Natural killer cell treated with Interleukin-12 subunit alpha and Interleukin-12 subunit beta and Interleukin-15 and Interleukin-18, amount 100 ng/mL, for 72 hours (primary cell): ENCODE measurements around the gene RBM38. TPM values are rescaled to one million over a fixed set of nuclear protein-coding genes. Genes with fewer than 3 reads are reported as not detected.

Experiments used
- ATAC-seq, 2 donors: fragments of 150-1000 bp; cut with Tn5 transposase in 1 of 2; sonication (Bioruptor Pico), chemical (Tn5 transposase) in 1 of 2; 2 replicates each; pipeline ENCODE4 v1.10.0; 2021
- DNase-seq: peaks from one replicate; pipeline ENCODE4 v3.0.0; 2022; ENCODE audit warnings: low spot score
- H3K27ac Mint-ChIP-seq, 2 donors: 1 replicate in 1 of 2; 2 replicates in 1 of 2; pipeline ENCODE4 v1.8.0; 2022; ENCODE audit warnings: mixed read lengths in 2 of 2, mild to moderate bottlenecking in 1 of 2, moderate library complexity in 1 of 2
- H3K27me3 Mint-ChIP-seq, 2 donors: 1 replicate in 1 of 2; 2 replicates in 1 of 2; pipeline ENCODE4 v1.8.0; 2022; ENCODE audit warnings: mixed read lengths in 2 of 2
- H3K36me3 Mint-ChIP-seq: one replicate; pipeline ENCODE4 v1.8.0; 2022; ENCODE audit warnings: mixed read lengths
- H3K4me1 Mint-ChIP-seq, 2 donors: 1 replicate in 1 of 2; 2 replicates in 1 of 2; pipeline ENCODE4 v1.8.0; 2022; ENCODE audit warnings: low read depth in 2 of 2, mixed read lengths in 2 of 2, mild to moderate bottlenecking in 1 of 2
- H3K4me3 Mint-ChIP-seq: one replicate; pipeline ENCODE4 v1.8.0; 2022; ENCODE audit warnings: mixed read lengths
- H3K9me3 Mint-ChIP-seq: 2 replicates; pipeline ENCODE4 v1.8.0; 2022; ENCODE audit warnings: mixed read lengths
- total RNA-seq, 2 donors: library from RNA; stranded (reverse); gene quantifications; one replicate each; pipeline ENCODE4 v1.2.3, GENCODE V29; 2022

The RBM38 gene
- total RNA-seq, 2 donors from 2014 or later: 18.3 to 29.2 TPM

DNA sequence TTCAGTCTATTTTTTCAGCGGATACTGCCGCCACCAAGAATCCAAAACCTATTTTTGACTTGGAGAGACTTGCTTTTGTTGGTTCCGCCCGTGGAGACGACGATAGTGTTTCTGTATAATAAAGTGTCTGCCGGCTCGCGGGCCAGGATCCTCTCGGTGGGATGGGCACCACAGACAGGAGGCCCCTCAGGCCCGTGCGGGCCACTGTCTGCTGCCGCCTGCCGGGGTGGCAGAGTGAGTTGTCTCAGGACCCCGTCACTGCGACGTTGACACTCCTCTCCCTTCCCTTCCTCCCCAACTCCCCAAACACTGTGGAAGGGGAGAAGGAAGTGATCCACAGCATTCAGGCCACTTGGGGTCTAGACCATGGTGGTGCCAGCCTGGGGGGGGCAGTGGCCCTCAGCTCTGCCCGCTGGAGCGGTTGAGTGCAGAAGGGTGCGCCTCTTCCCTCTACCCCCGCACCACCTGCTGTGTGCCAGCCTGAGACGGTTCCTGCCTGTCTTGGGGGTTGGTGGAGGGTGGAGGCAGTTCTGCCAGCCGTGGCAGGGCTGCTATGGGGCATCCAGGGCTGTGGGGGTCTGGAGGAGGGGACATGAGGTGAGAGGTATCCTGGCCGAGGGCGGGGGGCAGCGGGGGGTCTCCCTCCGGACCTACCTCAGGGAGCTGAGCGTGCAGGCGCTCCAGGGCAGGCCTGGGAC is 17.5 kb downstream of the RBM38 start:
- Mint-ChIP-seq H3K4me1 (peaks cover 25 to 30% of the 10 kb centered on the region in 2 donors), H3K27ac (no peak overlapping the region), H3K36me3 (no peaks in the 10 kb centered on the region), H3K27me3 (no peaks in the 10 kb centered on the region), H3K9me3 (no peaks in the 10 kb centered on the region), H3K4me3 (no peak overlapping the region)
- no peak for ATAC-seq
- DNase-seq: no peak

DNA sequence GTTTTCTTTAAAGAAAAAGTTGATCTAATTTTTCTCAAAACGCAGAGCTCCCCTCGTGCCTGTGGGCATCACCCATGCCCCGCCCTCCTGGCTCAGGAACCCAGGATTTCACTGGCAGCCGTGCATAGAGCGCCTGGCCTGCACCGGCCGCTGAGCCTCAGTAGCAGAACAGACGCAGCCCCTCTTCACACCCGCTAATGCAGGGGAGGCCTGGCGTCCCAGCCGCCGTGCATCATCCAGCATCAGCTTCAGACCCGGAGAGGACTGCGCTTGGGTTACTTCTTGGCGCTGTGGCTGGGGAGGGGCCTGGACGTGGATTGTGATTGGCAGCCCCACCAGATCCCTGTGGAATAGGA is 18.1 kb downstream of the RBM38 start:
- DNase-seq (no peak), ATAC-seq (no peak)
- Mint-ChIP-seq H3K4me3 (no peak overlapping the region), H3K36me3 (no peaks in the 10 kb centered on the region), H3K27me3 (no peaks in the 10 kb centered on the region), H3K4me1 (peaks cover 25 to 30% of the 10 kb centered on the region in 2 donors), H3K9me3 (no peaks in the 10 kb centered on the region), H3K27ac (no peak overlapping the region)

DNA sequence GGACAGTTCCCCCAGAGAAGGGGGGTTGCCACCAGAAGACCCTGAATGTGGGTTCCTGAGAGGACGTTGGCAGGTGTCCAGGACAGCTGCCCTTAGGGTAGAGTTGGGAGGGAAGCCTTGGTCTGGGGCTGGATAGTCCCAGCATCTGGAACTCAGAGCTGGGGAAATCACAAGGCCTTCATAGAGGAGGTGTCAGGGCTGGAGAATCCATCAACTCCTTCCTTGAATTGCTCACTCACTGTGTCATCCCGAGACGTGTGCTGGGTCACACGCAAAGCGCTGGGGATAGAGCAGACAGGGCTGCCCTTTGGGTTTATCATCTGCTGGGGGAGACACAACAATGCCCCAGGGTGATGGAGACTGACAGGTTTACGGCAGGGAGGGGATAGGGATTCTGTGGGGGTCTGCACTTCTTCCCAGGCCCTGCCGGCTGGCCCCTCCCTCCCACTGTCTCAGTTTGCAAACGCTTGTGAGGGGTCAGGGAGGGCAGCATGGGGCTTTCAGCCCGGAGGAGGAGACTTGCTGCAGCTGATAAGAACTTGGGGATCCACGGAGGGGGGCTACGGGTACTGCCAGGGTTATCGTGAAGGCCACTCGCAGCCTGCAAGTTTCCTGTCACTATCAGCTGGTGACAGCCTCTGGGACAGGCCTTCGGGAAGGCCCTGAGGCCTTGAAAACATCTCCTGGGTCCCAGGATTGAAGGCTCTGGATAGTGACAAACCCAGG is 18.6 kb downstream of the RBM38 start:
- no peak for DNase-seq
- no peaks in the 10 kb centered on the region for H3K9me3 Mint-ChIP-seq
- H3K36me3 Mint-ChIP-seq: no peaks in the 10 kb centered on the region
- H3K27ac Mint-ChIP-seq: no peak overlapping the region
- H3K4me3 Mint-ChIP-seq: no peak overlapping the region
- H3K27me3 Mint-ChIP-seq: no peaks in the 10 kb centered on the region
- ATAC-seq: no peak
- H3K4me1 Mint-ChIP-seq: peaks cover 25 to 30% of the 10 kb centered on the region in 2 donors

DNA sequence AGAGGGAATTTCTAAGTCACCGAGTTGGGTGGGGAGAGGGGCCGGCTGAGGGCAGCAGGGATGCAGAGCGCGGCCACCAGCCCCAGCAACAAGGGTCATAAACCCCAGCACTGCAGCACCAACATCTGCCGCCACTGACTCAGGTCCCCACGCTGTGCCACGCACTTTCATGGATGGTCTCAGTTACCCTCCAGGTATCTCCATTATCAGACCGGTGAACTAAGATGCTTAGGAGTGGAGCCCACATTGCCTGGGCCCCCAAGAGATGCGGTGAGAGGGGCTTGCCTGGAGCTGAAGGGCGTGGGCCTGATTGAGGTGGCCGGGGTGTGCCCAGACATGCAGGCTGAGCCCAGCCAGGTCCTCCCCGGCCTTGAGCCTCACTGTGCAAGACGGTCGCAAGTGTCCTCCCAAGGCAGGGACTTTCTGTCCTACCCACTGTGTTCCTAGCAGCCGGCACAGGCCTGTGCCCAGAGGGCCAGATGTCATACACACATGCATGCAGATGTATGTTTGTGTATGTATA is 19.3 kb downstream of the RBM38 start:
- Mint-ChIP-seq H3K4me3 (no peak overlapping the region), H3K27ac (no peak overlapping the region), H3K4me1 (peaks cover 25 to 26% of the 10 kb centered on the region in 2 donors), H3K27me3 (no peaks in the 10 kb centered on the region), H3K9me3 (no peaks in the 10 kb centered on the region), H3K36me3 (no peaks in the 10 kb centered on the region)
- DNase-seq (no peak), ATAC-seq (no peak)

DNA sequence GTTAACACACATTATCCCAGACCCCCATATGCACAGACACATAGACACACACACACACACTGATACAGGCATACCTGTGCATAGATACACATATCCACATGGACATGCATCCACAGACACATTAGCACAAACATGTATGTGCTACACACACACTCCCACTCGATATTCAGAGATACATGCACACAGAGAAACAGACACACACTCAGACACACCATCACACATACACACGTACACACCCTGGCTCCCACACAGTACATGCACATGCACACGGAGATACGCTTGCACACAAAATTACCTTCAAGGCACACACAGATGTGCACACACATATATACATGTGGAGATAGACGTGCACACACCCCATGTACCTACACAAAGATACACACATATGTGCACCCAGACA is 19.7 kb downstream of the RBM38 start:
- Mint-ChIP-seq H3K4me1 (peaks cover 25 to 26% of the 10 kb centered on the region in 2 donors), H3K9me3 (no peaks in the 10 kb centered on the region), H3K27ac (no peak overlapping the region), H3K27me3 (no peaks in the 10 kb centered on the region), H3K4me3 (no peak overlapping the region), H3K36me3 (no peaks in the 10 kb centered on the region)
- ATAC-seq (no peak), DNase-seq (no peak)

DNA sequence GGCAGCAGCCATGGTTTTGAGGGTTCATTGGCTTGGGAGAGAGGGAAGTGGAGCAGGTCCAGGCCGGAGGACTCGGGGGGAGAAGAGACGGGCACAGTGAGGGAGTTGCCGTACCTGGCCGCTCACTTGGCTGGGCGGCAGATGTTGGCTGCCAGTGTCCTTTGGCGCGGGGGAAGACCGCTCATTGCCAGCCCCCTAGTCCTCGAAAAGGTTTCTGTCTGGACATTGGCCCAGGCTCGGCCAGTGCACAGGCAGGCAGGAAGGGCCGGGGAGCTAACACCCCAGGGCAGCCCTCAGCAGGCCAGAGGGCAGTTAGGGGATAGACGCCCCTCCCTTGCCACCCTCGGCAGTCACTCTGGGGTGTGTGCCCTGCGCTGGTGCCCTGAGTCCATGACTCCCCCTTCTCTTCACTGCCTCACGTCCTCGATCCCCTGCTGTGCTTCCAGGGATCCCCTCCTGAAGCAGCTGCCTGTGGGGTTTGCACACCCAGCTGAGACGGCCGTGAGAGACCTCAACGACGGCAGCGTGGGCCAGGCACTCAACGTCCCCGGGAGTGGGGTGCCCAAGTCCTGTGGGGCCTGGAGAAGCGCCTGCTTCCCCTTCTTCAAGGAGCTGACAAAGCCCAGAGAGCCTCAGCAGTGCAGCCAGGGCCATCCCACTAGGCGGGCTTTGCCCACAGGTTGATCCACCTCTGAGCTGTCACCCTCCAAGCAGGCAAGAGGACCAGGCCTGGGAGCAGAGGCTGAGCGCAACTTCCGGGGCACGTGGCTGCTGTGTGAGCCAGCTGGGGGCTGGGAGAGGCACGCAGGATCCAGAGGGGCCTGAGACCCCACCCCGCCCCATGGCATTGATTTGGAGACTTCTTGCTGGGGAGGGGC is 20.4 kb downstream of the RBM38 start:
- Mint-ChIP-seq H3K9me3 (no peaks in the 10 kb centered on the region), H3K27ac (no peak overlapping the region), H3K4me1 (peaks cover 25 to 26% of the 10 kb centered on the region in 2 donors), H3K36me3 (no peaks in the 10 kb centered on the region), H3K4me3 (no peak overlapping the region), H3K27me3 (no peaks in the 10 kb centered on the region)
- DNase-seq (no peak), ATAC-seq (peak in 1 of 2 donors; percentile 2)

DNA sequence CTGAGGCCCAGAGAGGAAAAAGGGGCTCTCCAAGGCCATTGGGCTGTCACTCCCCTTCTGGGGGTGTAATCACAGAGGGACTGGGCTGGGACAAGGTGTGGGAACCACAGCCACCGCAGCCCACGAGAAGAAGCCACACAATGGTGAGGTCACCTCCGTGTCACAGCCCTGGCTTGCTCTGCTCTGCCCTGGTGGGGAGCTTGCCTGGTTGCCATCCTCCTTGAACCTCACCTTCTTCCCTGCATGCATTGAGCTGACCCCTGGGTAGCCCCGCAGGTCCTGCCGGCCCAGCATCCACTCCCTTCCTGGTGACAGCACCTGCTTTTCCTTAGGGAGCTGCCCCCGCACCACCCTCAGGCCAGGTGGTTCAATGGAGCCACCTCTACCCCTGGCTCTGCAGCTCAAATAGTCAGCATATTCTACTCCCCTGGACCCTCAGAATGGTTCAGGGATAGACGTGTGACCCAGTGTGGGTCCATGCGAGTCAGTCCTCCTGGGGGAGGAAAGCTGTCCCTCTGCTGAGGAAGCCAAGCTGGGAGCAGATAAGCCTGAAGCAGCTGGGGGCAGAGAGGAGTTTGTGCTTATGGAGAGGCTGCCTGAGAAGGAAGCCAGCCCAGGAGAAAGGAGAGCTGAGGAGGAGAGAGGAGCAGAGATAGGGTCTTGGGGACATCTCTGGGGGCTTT is 21.3 kb downstream of the RBM38 start:
- DNase-seq (peak; percentile 80), ATAC-seq (peak; percentile 88 to 91)
- peaks cover 20 to 26% of the 10 kb centered on the region in 2 donors for H3K4me1 Mint-ChIP-seq
- H3K36me3 Mint-ChIP-seq: no peaks in the 10 kb centered on the region
- H3K27me3 Mint-ChIP-seq: no peaks in the 10 kb centered on the region
- peak overlapping the region in 1 of 2 donors; percentile 27 for H3K27ac Mint-ChIP-seq
- H3K9me3 Mint-ChIP-seq: no peaks in the 10 kb centered on the region
- no peak overlapping the region for H3K4me3 Mint-ChIP-seq

DNA sequence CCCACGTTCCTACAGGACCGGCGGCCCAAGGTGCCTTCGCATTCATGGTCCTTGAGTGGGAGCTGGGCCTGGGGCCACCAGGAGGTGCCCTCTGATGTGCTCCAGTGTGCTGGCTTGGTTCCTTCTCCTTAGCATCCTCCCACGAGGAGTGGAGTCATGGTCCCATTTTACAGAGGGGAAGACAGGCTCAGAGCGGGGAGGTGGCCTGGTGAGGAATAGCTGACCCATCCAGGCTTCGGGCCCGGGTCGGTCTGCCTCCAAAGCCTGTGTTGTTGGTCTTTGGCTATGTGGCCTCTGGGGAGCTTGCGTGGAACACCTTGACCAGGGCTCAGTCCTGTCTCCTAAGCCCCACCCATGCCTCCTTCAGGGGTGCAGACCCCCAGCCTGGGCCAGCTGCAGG is 22.8 kb downstream of the RBM38 start:
- Mint-ChIP-seq H3K4me3 (no peak overlapping the region), H3K27ac (no peak overlapping the region)

DNA sequence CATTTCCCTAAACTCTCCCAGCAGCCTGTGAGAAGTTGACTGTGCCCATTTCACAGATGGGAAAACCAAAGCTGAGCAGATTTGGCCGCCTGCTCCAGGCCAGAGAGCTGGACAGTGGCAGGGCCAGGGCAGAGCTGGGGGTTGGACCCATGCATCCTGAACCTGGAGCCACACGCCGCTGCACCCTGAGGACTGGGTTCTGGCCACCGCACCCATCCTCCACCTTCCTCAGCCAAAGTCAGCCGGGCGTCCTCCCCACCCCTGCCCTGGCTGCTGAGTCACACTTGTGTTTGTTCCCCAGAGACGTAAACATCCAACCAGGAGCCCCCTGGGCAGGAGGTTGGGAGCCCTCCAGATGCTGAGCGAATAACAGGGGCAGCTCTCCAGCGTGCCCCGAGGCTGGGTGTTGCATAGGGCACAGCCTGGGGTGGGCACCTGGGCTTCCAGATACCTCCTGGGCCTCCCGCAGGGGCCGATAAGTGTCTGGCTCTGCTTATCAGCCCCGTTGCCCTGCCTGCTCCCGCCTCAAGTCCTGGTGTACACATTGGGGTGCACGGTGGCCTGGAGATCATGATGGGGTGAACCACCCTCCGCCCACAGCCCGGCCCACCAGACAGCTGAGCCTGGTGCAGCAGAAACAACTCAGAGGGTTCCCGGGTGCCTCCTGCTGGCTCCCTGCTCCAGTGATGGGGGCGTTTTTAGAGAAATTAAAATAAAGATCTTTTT is 23.8 kb downstream of the RBM38 start:
- H3K4me1 Mint-ChIP-seq: peaks cover 21 to 32% of the 10 kb centered on the region in 2 donors
- H3K27ac Mint-ChIP-seq: no peak overlapping the region
- H3K4me3 Mint-ChIP-seq: no peak overlapping the region
- DNase-seq: no peak
- H3K27me3 Mint-ChIP-seq: no peaks in the 10 kb centered on the region
- ATAC-seq: no peak
- no peaks in the 10 kb centered on the region for H3K36me3 Mint-ChIP-seq
- no peaks in the 10 kb centered on the region for H3K9me3 Mint-ChIP-seq

More for the DNA sequence above, 22.8 kb downstream of the RBM38 start:
- H3K36me3 Mint-ChIP-seq: no peaks in the 10 kb centered on the region
- no peaks in the 10 kb centered on the region for H3K27me3 Mint-ChIP-seq
- no peaks in the 10 kb centered on the region for H3K9me3 Mint-ChIP-seq
- ATAC-seq (no peak), DNase-seq (no peak)
- peaks cover 21 to 31% of the 10 kb centered on the region in 2 donors for H3K4me1 Mint-ChIP-seq

DNA sequence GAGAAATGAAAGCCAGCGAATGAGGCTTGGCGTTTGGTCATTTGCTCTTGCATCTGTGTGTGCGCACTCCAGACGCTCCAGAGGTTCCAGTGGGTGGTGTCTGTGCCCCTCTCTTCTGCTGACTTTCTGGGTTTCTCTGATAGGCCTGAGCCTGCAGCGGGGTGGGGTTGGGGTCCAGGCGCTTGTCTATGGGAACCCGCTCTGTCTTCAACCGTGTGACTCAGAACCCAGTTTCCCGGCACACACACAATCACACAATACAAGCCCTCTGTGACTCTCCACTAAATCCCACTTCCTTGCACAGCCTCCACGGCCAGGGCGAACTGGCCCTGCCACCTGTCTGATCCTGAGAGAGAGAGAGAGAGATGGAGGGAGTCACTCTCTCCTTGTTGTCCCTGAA is 24.6 kb downstream of the RBM38 start:
- ATAC-seq (no peak), DNase-seq (no peak)
- no peak overlapping the region for H3K27ac Mint-ChIP-seq

DNA sequence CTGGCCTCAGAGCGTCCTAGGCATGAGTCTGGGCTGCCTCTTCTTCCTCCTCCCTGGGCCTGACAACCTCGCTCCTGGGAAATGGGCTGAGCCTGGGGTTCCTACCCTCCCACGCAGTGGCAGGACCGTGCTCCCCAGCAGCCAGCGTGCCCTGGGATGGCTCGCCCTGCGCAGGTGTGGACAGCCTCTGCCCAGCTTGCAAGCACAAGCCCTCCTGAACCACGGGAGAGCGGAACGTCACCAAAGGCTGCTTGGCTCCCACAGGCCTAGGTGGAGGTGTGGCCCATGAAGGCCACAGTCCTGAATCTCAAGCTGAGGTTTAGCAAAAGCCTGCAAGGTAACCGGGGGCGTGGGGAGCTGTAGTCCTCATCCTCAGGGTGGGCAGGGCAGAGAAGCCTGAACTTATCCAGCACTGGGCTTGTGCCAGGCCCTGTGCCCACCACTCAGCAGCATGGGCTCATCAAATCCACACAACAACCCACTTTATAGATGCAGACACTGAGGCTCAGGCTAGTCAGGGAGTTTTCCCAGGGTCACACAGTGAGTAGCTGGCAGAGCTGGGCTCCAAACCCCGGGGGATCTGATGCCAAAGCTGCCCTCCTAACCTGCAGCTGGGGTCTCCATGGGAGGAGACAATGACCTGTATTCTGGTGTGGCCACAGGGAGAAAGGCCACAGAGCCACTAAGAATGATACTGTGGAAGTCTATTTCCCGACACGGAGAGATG is 25.3 kb downstream of the RBM38 start:
- DNase-seq (no peak), ATAC-seq (no peak)
- no peaks in the 10 kb centered on the region for H3K36me3 Mint-ChIP-seq
- H3K27ac Mint-ChIP-seq: no peak overlapping the region
- H3K9me3 Mint-ChIP-seq: no peaks in the 10 kb centered on the region
- H3K4me3 Mint-ChIP-seq: no peak overlapping the region
- H3K27me3 Mint-ChIP-seq: no peaks in the 10 kb centered on the region
- peaks cover 15 to 24% of the 10 kb centered on the region in 2 donors for H3K4me1 Mint-ChIP-seq

More for the DNA sequence above, 24.6 kb downstream of the RBM38 start:
- no peaks in the 10 kb centered on the region for H3K27me3 Mint-ChIP-seq
- peaks cover 20 to 30% of the 10 kb centered on the region in 2 donors for H3K4me1 Mint-ChIP-seq
- H3K4me3 Mint-ChIP-seq: no peak overlapping the region
- H3K9me3 Mint-ChIP-seq: no peaks in the 10 kb centered on the region
- no peaks in the 10 kb centered on the region for H3K36me3 Mint-ChIP-seq

DNA sequence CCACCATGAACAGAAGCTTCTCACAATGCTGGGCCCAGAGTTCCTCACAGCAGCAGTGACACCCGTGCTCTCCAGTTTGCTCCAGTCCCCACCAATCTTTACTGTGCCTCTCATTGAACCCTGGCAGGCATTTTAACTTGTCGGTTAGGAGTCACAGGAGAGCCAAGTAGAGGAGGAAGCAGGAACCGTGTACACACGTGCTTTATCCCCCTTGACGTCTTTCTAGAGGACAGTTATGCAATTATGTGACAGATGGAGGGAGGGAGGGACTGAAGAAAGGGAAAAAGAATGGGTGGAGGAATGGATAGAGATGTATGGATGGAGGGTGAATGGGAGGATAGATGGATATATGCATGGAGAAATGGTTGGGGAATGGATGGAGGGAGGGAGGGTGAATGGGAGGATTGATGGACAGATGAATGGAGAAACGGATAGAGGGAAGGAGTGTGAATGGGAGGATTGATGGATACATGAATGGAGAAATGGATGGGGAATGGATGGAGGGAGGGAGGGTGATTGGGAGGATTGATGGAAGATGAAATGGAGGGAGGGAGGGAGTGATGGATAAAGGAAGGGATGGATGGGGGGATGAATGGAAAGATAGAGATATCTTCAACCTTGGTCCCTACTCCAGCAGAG is 26.0 kb downstream of the RBM38 start:
- ATAC-seq (no peak), DNase-seq (no peak)
- Mint-ChIP-seq H3K9me3 (no peaks in the 10 kb centered on the region), H3K27me3 (no peaks in the 10 kb centered on the region), H3K36me3 (no peaks in the 10 kb centered on the region), H3K4me1 (peaks cover 12 to 19% of the 10 kb centered on the region in 2 donors), H3K4me3 (no peak overlapping the region), H3K27ac (no peak overlapping the region)
